HCT116 (cell line): ENCODE results near the gene INF2. TPM values are rescaled to one million over a fixed set of nuclear protein-coding genes. Genes with fewer than 3 reads are reported as not detected.
A peak's percentile ranks its signal among the peaks of the same experiment; 100 is the strongest.

Source experiments
- ATAC-seq: fragments of 200-7000 bp; cut with Tn5 transposase; 2 replicates; pipeline ENCODE4 v1.9.1; 2020; ENCODE audit warnings: mild to moderate bottlenecking, moderate library complexity
- BruUV-seq: library from RNA; stranded (reverse); fragments of 400-500 nt; replicated peaks from 2 replicates; lab custom pipeline; 2021; lab: Mats Ljungman, UMichigan
- CTCF ChIA-PET: fragments of 300-600 bp; sonication (Branson Sonifier 250); formaldehyde crosslinking; loops from one replicate; lab custom pipeline; 2021; ENCODE audit warnings: antibody characterized with exemption; lab: Charles Lee
- POLR2A ChIA-PET: fragments of 300-600, 350-600 bp; sonication (Branson Sonifier 250); formaldehyde crosslinking; loops from one replicate; lab custom pipeline; 2021; ENCODE audit warnings: antibody characterized with exemption; lab: Charles Lee
- RAD21 ChIA-PET, 2 experiments: fragments of 300-600 bp; sonication (Branson Sonifier 250); formaldehyde crosslinking; loops; one replicate each; lab custom pipeline; 2023; ENCODE audit warnings: low total read pairs in 2 of 2; ENCODE audit not compliant: uncharacterized antibody in 2 of 2, unreplicated experiment in 2 of 2, low non-redundant PET in 1 of 2; lab: Charles Lee
- DNase-seq: peaks from one replicate; pipeline ENCODE4 v3.0.0-alpha.2; 2010; ENCODE audit warnings: low read depth, low spot score
- H2AFZ ChIP-seq: fragments of 200-600 bp; shearing (Covaris generic), sonication (generic); 2 replicates; pipeline ENCODE4 v1.6.1; 2017; ENCODE audit warnings: low read depth, mixed run types, mixed read lengths, antibody characterized with exemption, low read length; ENCODE audit not compliant: poor library complexity, severe bottlenecking
- H3K27ac ChIP-seq: 2 replicates; pipeline ENCODE4 v1.5.1; 2012; ENCODE audit warnings: low read depth, low read length
- H3K27me3 ChIP-seq: fragments of 200-600 bp; sonication (generic); 2 replicates; pipeline ENCODE4 v1.6.1; 2016; ENCODE audit warnings: mixed run types, low read length, mixed read lengths; ENCODE audit not compliant: insufficient read depth
- H3K36me3 ChIP-seq, 2 experiments: fragments of 200-500 bp in 1 of 2; fragments of 200-600 bp in 1 of 2; sonication (Bioruptor generic) in 1 of 2; sonication (generic) in 1 of 2; 2 replicates each; pipeline versions ENCODE4 v1.5.1 to v1.6.1; 2014 to 2016; ENCODE audit warnings: low read length in 2 of 2, inconsistent platforms in 1 of 2, mixed read lengths in 1 of 2, mixed run types in 1 of 2; ENCODE audit not compliant: insufficient read depth in 2 of 2, control insufficient read depth in 1 of 2
- H3K4me1 ChIP-seq, 2 experiments: fragments of 200-600 bp in 1 of 2; sonication (generic) in 1 of 2; 2 replicates each; pipeline versions ENCODE4 v1.5.1 to v1.6.1; 2012 to 2017; ENCODE audit warnings: low read length in 2 of 2, inconsistent platforms in 1 of 2, mild to moderate bottlenecking in 1 of 2, mixed read lengths in 1 of 2, mixed run types in 1 of 2, moderate library complexity in 1 of 2; ENCODE audit not compliant: insufficient read depth in 2 of 2, control insufficient read depth in 1 of 2
- H3K4me2 ChIP-seq: fragments of 200-600 bp; sonication (generic); 2 replicates; pipeline ENCODE4 v1.6.1; 2017; ENCODE audit warnings: mixed run types, low read length, mixed read lengths
- H3K4me3 ChIP-seq, 2 experiments: fragments of 200-600 bp in 1 of 2; sonication (generic) in 1 of 2; replicated peaks in 1 of 2; 2 replicates each; pipeline ENCODE4 v1.5.1; 2011 to 2016; ENCODE audit warnings: low read length in 2 of 2, control low read depth in 1 of 2, low read depth in 1 of 2, mild to moderate bottlenecking in 1 of 2, mixed read lengths in 1 of 2, mixed run types in 1 of 2
- H3K79me2 ChIP-seq: fragments of 200-600 bp; sonication (generic); 2 replicates; pipeline ENCODE4 v1.6.1; 2017; ENCODE audit warnings: mild to moderate bottlenecking, mixed run types, low read length, moderate library complexity, mixed read lengths; ENCODE audit not compliant: insufficient read depth
- H3K9ac ChIP-seq: fragments of 200-600 bp; sonication (generic); 2 replicates; pipeline ENCODE4 v1.6.1; 2016; ENCODE audit warnings: low read length, mixed read lengths
- H3K9me2 ChIP-seq: fragments of 200-600 bp; sonication (generic), shearing (Covaris generic); 2 replicates; pipeline ENCODE4 v1.6.1; 2017; ENCODE audit warnings: mixed run types, mild to moderate bottlenecking, moderate library complexity; ENCODE audit not compliant: insufficient read depth
- H3K9me3 ChIP-seq, 2 experiments: fragments of 200-500 bp in 1 of 2; fragments of 200-600 bp in 1 of 2; sonication (Bioruptor generic) in 1 of 2; sonication (generic) in 1 of 2; 2 replicates each; pipeline ENCODE4 v1.6.1; 2014 to 2017; ENCODE audit warnings: low read length in 2 of 2, mixed read lengths in 2 of 2, inconsistent platforms in 1 of 2, low read depth in 1 of 2, mild to moderate bottlenecking in 1 of 2, mixed run types in 1 of 2, moderate library complexity in 1 of 2; ENCODE audit not compliant: control insufficient read depth in 1 of 2, insufficient read depth in 1 of 2
- H4K20me1 ChIP-seq: fragments of 200-600 bp; sonication (generic), shearing (Covaris generic); 2 replicates; pipeline ENCODE4 v1.6.1; 2017; ENCODE audit warnings: mixed run types, mild to moderate bottlenecking, moderate library complexity; ENCODE audit not compliant: insufficient read depth
- FOSL1 ChIP-seq: IDR thresholded peaks from 2 replicates; pipeline ENCODE4 v1.6.1; 2012; ENCODE audit warnings: low read depth
- POLR2AphosphoS5 ChIP-seq: IDR thresholded peaks from 2 replicates; pipeline ENCODE4 v1.6.1; 2011; ENCODE audit warnings: mild to moderate bottlenecking, low read depth, low read length, moderate library complexity
- RAD21 ChIP-seq: IDR thresholded peaks from 2 replicates; pipeline ENCODE4 v1.6.1; 2012; ENCODE audit warnings: low read depth, mild to moderate bottlenecking
- SP1 ChIP-seq: IDR thresholded peaks from 2 replicates; pipeline ENCODE4 v1.6.1; 2012; ENCODE audit warnings: low read depth
- SRF ChIP-seq: IDR thresholded peaks from 2 replicates; pipeline ENCODE4 v1.6.1; 2012; ENCODE audit warnings: low read depth
- TCF7L2 ChIP-seq: IDR thresholded peaks from 2 replicates; pipeline ENCODE4 v1.7.0; 2011; ENCODE audit warnings: borderline replicate concordance, inconsistent platforms; ENCODE audit not compliant: insufficient read depth, insufficient read length; ENCODE audit errors: extremely low read depth
- ZNF274 ChIP-seq: fragments of 200-500 bp; sonication (Bioruptor generic); IDR thresholded peaks from 2 replicates; pipeline ENCODE4 v1.6.1; 2014; ENCODE audit warnings: mild to moderate bottlenecking, low read depth, low read length, inconsistent platforms
- intact Hi-C: fragments of 100-400 bp; cut with micrococcal nuclease; formaldehyde crosslinking; loops from 2 replicates; pipeline ENCODE4 v1.10.0; 2022
- total RNA-seq: library from RNA; stranded (reverse); gene quantifications from one replicate; pipeline ENCODE4 v1.2.1, GENCODE V29; 2021; ENCODE audit not compliant: unreplicated experiment
- TF ChIP-seq, protein P1 (sequence below), 3 experiments: fragments of 200-600 bp in 1 of 3; sonication (generic) in 1 of 3; IDR thresholded peaks in 2 of 3; conservative IDR thresholded peaks in 1 of 3; 2 replicates each; pipeline ENCODE4 v1.5.1; 2012 to 2017; ENCODE audit warnings: low read depth in 2 of 3, low read length in 2 of 3, antibody characterized with exemption in 1 of 3, borderline replicate concordance in 1 of 3, control low read depth in 1 of 3, mild to moderate bottlenecking in 1 of 3, mixed read lengths in 1 of 3, mixed run types in 1 of 3, moderate library complexity in 1 of 3; ENCODE audit not compliant: insufficient read depth in 1 of 3

The INF2 gene
- total RNA-seq, 1 experiment from 2014 or later, result 95.8 TPM

DNA sequence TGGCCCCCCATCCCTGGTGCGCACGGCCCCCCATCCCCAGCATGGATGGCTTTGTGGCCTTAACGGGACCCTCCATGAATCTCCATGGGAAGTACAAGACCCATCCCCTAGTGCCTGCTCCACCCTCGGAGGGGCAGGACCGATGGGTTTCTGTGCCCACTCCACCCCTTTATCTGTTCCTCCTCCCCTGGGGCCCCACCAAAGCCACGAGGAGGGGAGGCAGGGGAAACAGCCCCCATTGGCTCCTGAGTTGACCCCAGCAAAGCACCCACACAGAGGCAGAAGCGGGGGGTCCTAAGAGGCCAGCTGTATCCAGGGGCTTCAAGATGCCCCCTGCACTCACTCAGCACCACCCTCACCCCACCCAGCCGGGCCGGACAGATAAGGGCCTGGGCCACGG, 48.7 kb upstream of the INF2 start:
- no peaks in the 10 kb centered on the region for H3K36me3 ChIP-seq
- POLR2A ChIA-PET, result no interaction called here
- H2AFZ ChIP-seq, result no peak overlapping the region
- no peak for ATAC-seq
- peaks cover 5% of the 10 kb centered on the region; the same call in 1 of the 2 replicates for H3K27me3 ChIP-seq
- RAD21 ChIA-PET, result no interaction called here
- peaks cover 4 to 6% of the 10 kb centered on the region in 2 experiments for H3K4me1 ChIP-seq
- no peaks in the 10 kb centered on the region for H4K20me1 ChIP-seq
- no TSS peak for BruUV-seq
- no peak for DNase-seq
- intact Hi-C loops, result loop anchor here (1.0 kb wide), 3 partner anchors 76 to 562 kb away; no protein-coding TSS in a partner anchor
- H3K27ac ChIP-seq, result no peak overlapping the region
- H3K4me2 ChIP-seq, result peak overlapping the region; percentile 72
- peak overlapping the region; percentile 35; the same call in 1 of the 2 replicates for H3K9ac ChIP-seq
- H3K4me3 ChIP-seq, result no peak overlapping the region
- CTCF ChIA-PET, result interaction anchor here (0.6 to 1.7 kb wide), 4 partner anchors 25 to 563 kb away, joined by 5 to 7 read pairs (median 6); no protein-coding TSS in a partner anchor
- TF ChIP-seq RAD21, result no peak
- TF ChIP-seq, protein P1, sequence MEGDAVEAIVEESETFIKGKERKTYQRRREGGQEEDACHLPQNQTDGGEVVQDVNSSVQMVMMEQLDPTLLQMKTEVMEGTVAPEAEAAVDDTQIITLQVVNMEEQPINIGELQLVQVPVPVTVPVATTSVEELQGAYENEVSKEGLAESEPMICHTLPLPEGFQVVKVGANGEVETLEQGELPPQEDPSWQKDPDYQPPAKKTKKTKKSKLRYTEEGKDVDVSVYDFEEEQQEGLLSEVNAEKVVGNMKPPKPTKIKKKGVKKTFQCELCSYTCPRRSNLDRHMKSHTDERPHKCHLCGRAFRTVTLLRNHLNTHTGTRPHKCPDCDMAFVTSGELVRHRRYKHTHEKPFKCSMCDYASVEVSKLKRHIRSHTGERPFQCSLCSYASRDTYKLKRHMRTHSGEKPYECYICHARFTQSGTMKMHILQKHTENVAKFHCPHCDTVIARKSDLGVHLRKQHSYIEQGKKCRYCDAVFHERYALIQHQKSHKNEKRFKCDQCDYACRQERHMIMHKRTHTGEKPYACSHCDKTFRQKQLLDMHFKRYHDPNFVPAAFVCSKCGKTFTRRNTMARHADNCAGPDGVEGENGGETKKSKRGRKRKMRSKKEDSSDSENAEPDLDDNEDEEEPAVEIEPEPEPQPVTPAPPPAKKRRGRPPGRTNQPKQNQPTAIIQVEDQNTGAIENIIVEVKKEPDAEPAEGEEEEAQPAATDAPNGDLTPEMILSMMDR (IDR thresholded peaks at IDR 0.05 in 2 of 3, conservative IDR thresholded peaks at IDR 0.05 in 1 of 3; ENCODE audit: borderline replicate concordance in 1 of 3, insufficient read depth in 1 of 3, low read depth in 2 of 3, low read length in 2 of 3), result no peak
- TF ChIP-seq TCF7L2, result no peak
- TF ChIP-seq POLR2AphosphoS5, result no peak
- no peak for TF ChIP-seq SRF
- TF ChIP-seq SP1, result no peak
- no peak for TF ChIP-seq FOSL1
- TF ChIP-seq ZNF274, result no peak
- H3K9me2 ChIP-seq, result no peaks in the 10 kb centered on the region
- H3K9me3 ChIP-seq, result peaks cover 0 to 4% of the 10 kb centered on the region in 2 experiments; a peak in 1 of 4 replicates
- H3K79me2 ChIP-seq, result no peaks in the 10 kb centered on the region
